ENCODE data around the gene VAV3. TPM values are rescaled to one million over a fixed set of nuclear protein-coding genes. Genes with fewer than 3 reads are reported as not detected.

Gene VAV3
- polyA plus RNA-seq, 1 experiment = not detected

DNA sequence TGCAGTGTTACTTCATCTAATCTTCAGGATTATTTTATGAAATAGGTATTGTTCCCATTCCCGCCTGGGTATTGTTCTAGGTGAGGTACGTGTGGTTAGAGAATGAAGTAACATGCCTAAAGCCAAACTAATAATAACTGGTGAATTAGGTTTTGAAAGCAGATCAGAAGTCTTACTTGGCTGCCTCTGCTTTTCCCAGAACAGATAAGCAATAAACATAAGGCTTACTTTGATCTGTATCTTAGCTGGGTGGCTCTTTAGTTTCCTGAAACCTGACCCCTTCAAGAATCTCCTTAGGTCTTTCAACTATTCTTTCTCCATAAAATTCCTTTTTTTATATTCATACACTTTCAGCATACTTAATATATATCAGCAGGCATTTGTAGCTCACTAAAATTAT is 65.3 kb downstream of the VAV3 start:
- no peaks in the 10 kb centered on the region for H3K36me3 ChIP-seq (ENCODE audit: control insufficient read depth, insufficient read depth, low read length)
- TF ChIP-seq, protein P1, sequence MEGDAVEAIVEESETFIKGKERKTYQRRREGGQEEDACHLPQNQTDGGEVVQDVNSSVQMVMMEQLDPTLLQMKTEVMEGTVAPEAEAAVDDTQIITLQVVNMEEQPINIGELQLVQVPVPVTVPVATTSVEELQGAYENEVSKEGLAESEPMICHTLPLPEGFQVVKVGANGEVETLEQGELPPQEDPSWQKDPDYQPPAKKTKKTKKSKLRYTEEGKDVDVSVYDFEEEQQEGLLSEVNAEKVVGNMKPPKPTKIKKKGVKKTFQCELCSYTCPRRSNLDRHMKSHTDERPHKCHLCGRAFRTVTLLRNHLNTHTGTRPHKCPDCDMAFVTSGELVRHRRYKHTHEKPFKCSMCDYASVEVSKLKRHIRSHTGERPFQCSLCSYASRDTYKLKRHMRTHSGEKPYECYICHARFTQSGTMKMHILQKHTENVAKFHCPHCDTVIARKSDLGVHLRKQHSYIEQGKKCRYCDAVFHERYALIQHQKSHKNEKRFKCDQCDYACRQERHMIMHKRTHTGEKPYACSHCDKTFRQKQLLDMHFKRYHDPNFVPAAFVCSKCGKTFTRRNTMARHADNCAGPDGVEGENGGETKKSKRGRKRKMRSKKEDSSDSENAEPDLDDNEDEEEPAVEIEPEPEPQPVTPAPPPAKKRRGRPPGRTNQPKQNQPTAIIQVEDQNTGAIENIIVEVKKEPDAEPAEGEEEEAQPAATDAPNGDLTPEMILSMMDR (IDR thresholded peaks at IDR 0.05; ENCODE audit: insufficient read depth, low read depth, low read length) = no peak
- DNase-seq (ENCODE audit: low read depth) = no peak
- CTCF ChIA-PET = interaction anchor here (1.2 kb wide), 1 partner anchor 24 kb away, joined by 3 read pairs; no protein-coding TSS in a partner anchor
- POLR2A ChIA-PET = no interaction called here
- H3K4me3 ChIP-seq (ENCODE audit: low read depth, low read length) = no peak overlapping the region
- no peaks in the 10 kb centered on the region for H3K27me3 ChIP-seq (ENCODE audit: control insufficient read depth, insufficient read depth, low read length)

DNA sequence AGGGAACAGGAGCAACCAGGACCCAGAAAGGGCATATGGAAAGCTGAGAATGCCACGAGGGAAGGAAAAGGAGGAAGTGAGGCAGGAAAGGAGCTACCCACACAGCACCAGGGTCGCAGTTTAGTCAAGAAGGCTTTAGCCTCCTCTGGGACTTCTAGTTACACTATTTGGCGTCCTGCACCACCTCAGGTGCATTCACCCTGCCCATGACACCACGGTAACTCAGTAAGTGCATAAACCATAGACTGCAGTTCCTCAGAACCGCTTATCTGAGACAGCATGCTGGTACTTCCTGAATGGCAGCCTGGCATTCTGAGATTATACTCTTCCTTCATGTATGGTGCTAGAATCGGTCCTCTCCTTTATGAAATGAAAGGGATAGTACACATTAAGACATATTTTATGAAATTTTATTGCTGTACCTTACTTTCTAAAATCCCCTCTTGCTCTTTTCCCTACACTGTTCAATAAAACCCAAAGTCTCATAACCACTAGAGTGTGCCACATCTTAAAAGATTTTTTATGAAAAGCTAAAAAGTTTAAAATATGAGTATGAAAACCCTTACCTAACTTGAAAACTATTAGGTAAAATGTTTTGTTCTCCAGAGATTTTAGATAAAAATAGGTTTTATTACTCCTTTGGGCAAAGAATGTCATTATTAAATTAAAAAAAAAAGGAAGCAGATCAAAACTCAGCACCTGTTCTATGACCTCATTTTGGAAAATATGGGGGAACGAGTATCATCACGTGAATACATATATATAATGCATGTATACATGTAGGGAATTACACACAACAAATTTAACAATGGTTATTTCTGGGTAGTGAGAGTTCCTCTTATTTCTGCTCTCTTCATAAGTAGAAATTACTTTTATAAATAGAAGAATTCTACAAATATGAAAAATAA is 67.3 kb downstream of the VAV3 start:
- POLR2A ChIA-PET = no interaction called here
- H3K36me3 ChIP-seq (ENCODE audit: control insufficient read depth, insufficient read depth, low read length) = no peaks in the 10 kb centered on the region
- CTCF ChIA-PET = interaction anchor here (1.2 to 1.4 kb wide), 3 partner anchors 12 to 228 kb away, joined by 3 to 7 read pairs (median 4); no protein-coding TSS in a partner anchor
- TF ChIP-seq, protein P1 (IDR thresholded peaks at IDR 0.05; ENCODE audit: insufficient read depth, low read depth, low read length) = no peak
- no peak overlapping the region for H3K4me3 ChIP-seq (ENCODE audit: low read depth, low read length)
- no peak for DNase-seq (ENCODE audit: low read depth)
- no peaks in the 10 kb centered on the region for H3K27me3 ChIP-seq (ENCODE audit: control insufficient read depth, insufficient read depth, low read length)

DNA sequence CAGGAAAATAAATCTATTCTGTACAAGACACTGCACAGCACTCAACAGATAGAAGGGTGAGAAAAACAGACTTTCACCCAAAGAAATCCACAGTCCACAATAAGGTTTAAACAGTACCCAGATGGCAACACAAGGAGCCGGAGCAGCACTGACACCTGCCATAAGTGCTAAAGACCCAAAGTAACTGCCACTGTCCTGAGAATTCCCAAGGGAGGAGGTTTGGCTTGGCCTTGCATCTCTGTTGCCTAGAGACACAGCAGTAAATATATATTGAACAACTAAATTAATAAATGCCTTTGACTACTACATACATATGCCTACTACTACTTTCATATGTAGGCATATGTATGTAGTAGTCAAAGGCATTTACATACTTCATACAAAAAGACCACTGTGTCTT is 68.0 kb downstream of the VAV3 start:
- H3K27me3 ChIP-seq (ENCODE audit: control insufficient read depth, insufficient read depth, low read length) = no peaks in the 10 kb centered on the region
- ChIA-PET POLR2A (no interaction called here), CTCF (interaction anchor here (1.2 to 1.4 kb wide), 3 partner anchors 12 to 229 kb away, joined by 3 to 7 read pairs (median 4); no protein-coding TSS in a partner anchor)
- DNase-seq (ENCODE audit: low read depth) = no peak
- no peak overlapping the region for H3K4me3 ChIP-seq (ENCODE audit: low read depth, low read length)
- TF ChIP-seq, protein P1 (IDR thresholded peaks at IDR 0.05; ENCODE audit: insufficient read depth, low read depth, low read length) = no peak
- H3K36me3 ChIP-seq (ENCODE audit: control insufficient read depth, insufficient read depth, low read length) = no peaks in the 10 kb centered on the region

DNA sequence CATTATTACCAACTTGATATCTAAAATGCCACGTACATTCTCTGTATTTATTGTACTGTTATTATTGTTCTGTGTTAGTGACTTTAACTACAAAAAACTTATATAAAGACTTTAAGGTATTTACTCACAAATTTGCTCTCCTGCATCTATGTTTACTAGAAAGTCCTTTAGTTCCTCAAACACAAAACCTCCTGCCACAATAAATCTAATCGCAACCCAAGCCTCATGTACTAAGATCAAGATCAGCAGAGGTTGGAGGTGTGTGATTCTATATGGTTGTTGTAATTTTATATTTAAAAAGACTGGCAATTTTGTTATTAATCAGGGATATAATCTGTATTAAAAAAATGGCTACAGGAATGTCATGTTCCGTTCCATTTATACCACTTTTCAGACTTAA is 68.6 kb downstream of the VAV3 start:
- TF ChIP-seq, protein P1 (IDR thresholded peaks at IDR 0.05; ENCODE audit: insufficient read depth, low read depth, low read length) = no peak
- Histone ChIP-seq H3K36me3 (ENCODE audit: control insufficient read depth, insufficient read depth, low read length) (no peaks in the 10 kb centered on the region), H3K27me3 (ENCODE audit: control insufficient read depth, insufficient read depth, low read length) (no peaks in the 10 kb centered on the region), H3K4me3 (ENCODE audit: low read depth, low read length) (no peak overlapping the region)
- CTCF ChIA-PET = no interaction called here
- POLR2A ChIA-PET = no interaction called here
- DNase-seq (ENCODE audit: low read depth) = no peak

DNA sequence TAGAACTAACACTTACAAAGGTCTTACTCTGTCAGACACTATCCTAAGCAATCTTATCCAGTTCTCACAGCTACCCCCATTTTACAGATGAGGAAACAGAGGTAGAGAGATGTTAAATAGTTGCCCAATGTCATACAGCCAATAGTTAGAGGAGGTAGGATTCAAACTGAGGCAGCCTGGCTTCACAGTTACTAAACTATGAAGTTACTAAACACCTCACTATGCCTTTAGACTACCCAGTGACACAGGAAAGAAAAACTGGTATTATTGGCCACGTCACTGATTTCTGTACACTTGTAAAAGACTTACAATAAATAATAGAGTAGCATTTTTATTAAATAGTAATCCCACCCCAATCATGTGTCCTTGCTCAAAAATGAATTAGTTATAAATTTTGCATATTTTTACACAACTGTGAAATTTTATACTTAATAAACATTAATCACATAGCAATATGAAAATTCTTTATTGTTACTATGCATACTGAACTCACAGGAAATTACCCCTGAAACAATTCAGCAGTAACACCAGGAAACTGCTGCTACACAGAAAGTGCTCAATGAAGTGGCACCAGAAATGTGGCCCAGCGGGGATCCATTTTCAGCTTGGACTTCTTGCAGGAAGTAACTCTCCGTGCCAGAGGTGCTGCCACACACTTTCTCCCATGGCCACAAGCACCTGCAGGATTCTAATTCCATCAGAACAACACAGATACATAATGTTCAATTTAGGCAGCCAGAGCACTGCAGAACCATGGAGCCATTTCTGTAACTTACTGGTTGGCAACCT is 69.4 kb downstream of the VAV3 start:
- CTCF ChIA-PET = interaction anchor here (1.5 kb wide), 1 partner anchor 230 kb away, joined by 7 read pairs; no protein-coding TSS in a partner anchor

More for the DNA sequence above, 69.4 kb downstream of the VAV3 start:
- POLR2A ChIA-PET = no interaction called here
- Histone ChIP-seq H3K36me3 (ENCODE audit: control insufficient read depth, insufficient read depth, low read length) (no peaks in the 10 kb centered on the region), H3K4me3 (ENCODE audit: low read depth, low read length) (no peak overlapping the region), H3K27me3 (ENCODE audit: control insufficient read depth, insufficient read depth, low read length) (no peaks in the 10 kb centered on the region)
- TF ChIP-seq, protein P1 (IDR thresholded peaks at IDR 0.05; ENCODE audit: insufficient read depth, low read depth, low read length) = no peak
- DNase-seq (ENCODE audit: low read depth) = no peak

Data from BJ (cell line).